AG04450 (cell line): Measurements from ENCODE around the gene DCLRE1A. TPM values are rescaled to one million over a fixed set of nuclear protein-coding genes. Genes with fewer than 3 reads are reported as not detected.
"Not testable (repeated sequence)": the region's sequence is repeated elsewhere in the genome, so short reads cannot be mapped to it uniquely, and the experiment has no call there.

ENCODE experiments used
- CTCF ChIA-PET: fragments of 300-600, 350-600 bp; formaldehyde crosslinking; extraction: SDS; loops from one replicate; lab custom pipeline; 2022; ENCODE audit warnings: antibody characterized with exemption, inconsistent platforms; lab: Charles Lee
- POLR2A ChIA-PET: fragments of 350-600 bp; formaldehyde crosslinking; extraction: SDS; loops from one replicate; lab custom pipeline; 2021; ENCODE audit warnings: antibody characterized with exemption, inconsistent platforms; lab: Yijun Ruan, JAX
- DNase-seq: peaks from one replicate; pipeline ENCODE4 v3.0.0-alpha.2; 2011; ENCODE audit warnings: low read depth, low spot score
- H3K27ac ChIP-seq: one replicate; pipeline ENCODE4 v1.5.1; 2012; ENCODE audit warnings: low read depth, low read length, control low read depth
- H3K27me3 ChIP-seq: one replicate; pipeline ENCODE4 v1.6.0; 2012; ENCODE audit warnings: low read length; ENCODE audit not compliant: control insufficient read depth, insufficient read depth
- H3K4me3 ChIP-seq: 2 replicates; pipeline ENCODE4 v1.5.1; 2011; ENCODE audit warnings: mild to moderate bottlenecking, low read depth, low read length, control low read depth
- H3K9me3 ChIP-seq: 2 replicates; pipeline ENCODE4 v1.5.1; 2012; ENCODE audit warnings: low read length; ENCODE audit not compliant: control insufficient read depth, insufficient read depth
- CTCF ChIP-seq: IDR thresholded peaks from 2 replicates; pipeline ENCODE4 v1.5.1; 2011; ENCODE audit warnings: low read depth, low read length, control low read depth, inconsistent platforms
- polyA plus RNA-seq: library from polyadenylated mRNA; depleted of rRNA; stranded (reverse); fragments of >200 nt; gene quantifications from 2 replicates; pipeline ENCODE4 v1.2.3, GENCODE V29; 2011

The DCLRE1A gene
- polyA plus RNA-seq, 1 experiment, result 6.3 TPM

DNA sequence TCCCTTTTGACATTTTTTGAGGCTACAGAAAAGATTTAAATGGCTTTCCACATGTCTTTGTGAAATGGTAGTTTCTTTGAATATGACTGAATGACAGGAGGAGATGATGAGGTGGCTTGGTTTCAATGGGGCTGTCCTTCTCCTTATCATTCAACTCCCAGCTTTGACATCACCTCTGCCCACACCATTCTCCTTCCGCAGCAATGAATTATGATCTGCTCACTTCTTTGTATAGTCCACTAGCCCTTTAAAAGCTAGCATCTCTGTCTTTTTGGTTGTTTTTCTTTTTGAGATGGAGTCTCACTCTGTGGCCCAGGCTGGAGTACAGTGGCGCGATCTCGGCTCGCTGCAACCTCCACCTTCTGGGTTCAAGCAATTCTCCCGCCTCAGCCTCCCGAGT is 31.7 kb downstream of the DCLRE1A start:
- no peak for DNase-seq
- peaks cover 2% of the 10 kb centered on the region for H3K27me3 ChIP-seq
- H3K27ac ChIP-seq, result no peak overlapping the region
- no peak overlapping the region for H3K4me3 ChIP-seq
- no peaks in the 10 kb centered on the region; the same call in 1 of the 2 replicates for H3K9me3 ChIP-seq
- TF ChIP-seq CTCF, result no peak
- CTCF ChIA-PET, result interaction anchor here (1.4 kb wide), 1 partner anchor 23 kb away, joined by 5 read pairs; no protein-coding TSS in a partner anchor
- POLR2A ChIA-PET, result no interaction called here

- CTCF ChIA-PET, result interaction anchor here (1.4 kb wide), 1 partner anchor 22 kb away, joined by 5 read pairs; no protein-coding TSS in a partner anchor
- DNase-seq, POLR2A ChIA-PET, H3K4me3 ChIP-seq, H3K27me3 ChIP-seq, H3K9me3 ChIP-seq, H3K27ac ChIP-seq: not testable (repeated sequence)
These were observed 32.6 kb downstream of the DCLRE1A start for GRCh38 chr10:113821306-113821705.

DNA sequence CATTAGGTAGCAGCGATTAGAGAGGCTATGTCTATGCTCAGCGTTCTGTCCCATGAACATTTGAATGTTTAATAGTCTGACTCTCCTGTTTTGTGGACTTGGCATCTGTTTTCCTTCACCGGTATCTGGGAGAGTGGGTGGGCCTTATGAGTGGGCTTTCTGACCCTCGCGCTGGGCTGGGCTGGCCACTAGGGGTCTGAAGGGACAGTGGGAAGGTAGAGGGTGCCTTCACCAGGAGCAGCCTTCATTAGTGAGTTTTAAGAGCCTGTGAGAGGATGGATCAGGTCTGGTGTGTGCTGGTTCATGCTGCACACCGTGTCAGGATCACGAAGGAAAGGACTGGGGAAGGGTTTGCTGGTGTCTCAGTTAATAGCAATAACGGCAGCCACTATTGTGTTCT is 33.4 kb downstream of the DCLRE1A start:
- Histone ChIP-seq H3K27ac (no peak overlapping the region), H3K27me3 (peaks cover 2% of the 10 kb centered on the region), H3K9me3 (no peaks in the 10 kb centered on the region; the same call in 1 of the 2 replicates), H3K4me3 (no peak overlapping the region)
- TF ChIP-seq CTCF, result no peak
- POLR2A ChIA-PET, result no interaction called here
- no peak for DNase-seq
- CTCF ChIA-PET, result no interaction called here

DNA sequence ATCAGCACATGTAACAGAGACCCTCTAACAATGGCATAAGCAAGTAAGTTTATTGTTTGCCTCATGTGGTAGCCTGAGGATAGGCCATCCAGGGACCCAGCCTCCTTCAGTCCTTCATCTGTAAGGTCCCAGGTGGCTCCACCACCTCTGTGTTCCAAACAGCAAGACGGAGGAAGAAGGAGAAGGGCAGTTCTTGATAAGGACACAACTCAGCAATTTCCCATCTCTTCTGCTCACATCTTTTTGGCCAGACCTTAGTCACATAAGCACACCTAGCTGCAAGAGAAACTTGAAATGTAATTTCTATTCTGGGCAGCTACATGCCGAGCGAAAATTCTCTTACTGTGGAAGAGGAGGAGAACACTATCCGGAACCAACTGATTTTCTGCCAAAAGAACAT is 33.9 kb downstream of the DCLRE1A start:
- no peak overlapping the region for H3K4me3 ChIP-seq
- no peaks in the 10 kb centered on the region; the same call in 1 of the 2 replicates for H3K9me3 ChIP-seq
- CTCF ChIA-PET, result no interaction called here
- DNase-seq, result no peak
- H3K27me3 ChIP-seq, result peaks cover 2% of the 10 kb centered on the region
- no peak for TF ChIP-seq CTCF
- H3K27ac ChIP-seq, result no peak overlapping the region
- POLR2A ChIA-PET, result no interaction called here

DNA sequence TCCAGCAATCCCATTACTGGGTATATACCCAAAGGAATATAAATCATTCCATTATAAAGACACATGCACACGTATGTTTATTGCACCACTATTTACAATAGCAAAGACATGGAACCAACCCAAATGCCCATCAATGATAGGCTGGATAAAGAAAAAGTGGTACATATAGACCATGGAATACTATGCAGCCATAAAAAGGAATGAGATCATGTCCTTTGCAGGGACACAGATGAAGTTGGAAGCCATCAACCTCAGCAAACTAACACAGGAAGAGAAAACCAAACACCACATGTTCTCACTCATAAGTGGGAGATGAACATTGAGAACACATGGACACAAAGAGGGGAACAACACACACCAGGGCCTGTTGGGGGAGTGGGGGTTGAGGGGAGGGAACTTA is 39.2 kb downstream of the DCLRE1A start:
- H3K27me3 ChIP-seq, H3K9me3 ChIP-seq, H3K4me3 ChIP-seq, H3K27ac ChIP-seq, DNase-seq, POLR2A ChIA-PET, CTCF ChIA-PET: not testable (repeated sequence)

GRCh38 chr10:113808168-113808567 is 45.7 kb downstream of the DCLRE1A start:
- no peak overlapping the region for H3K27ac ChIP-seq
- CTCF ChIA-PET, result interaction anchor here (1.5 kb wide), 1 partner anchor 9 kb away, joined by 4 read pairs; no protein-coding TSS in a partner anchor
- no peaks in the 10 kb centered on the region for H3K9me3 ChIP-seq
- TF ChIP-seq CTCF, result no peak
- DNase-seq, result no peak
- POLR2A ChIA-PET, result no interaction called here
- H3K27me3 ChIP-seq, result peaks cover 13% of the 10 kb centered on the region
- no peak overlapping the region for H3K4me3 ChIP-seq
